DOHH2 (cell line): ENCODE results near the gene KCNJ4.

Experiments
- H3F3A ChIP-seq: fragments of 200-600 bp; sonication (generic), shearing (Covaris generic); 2 replicates; pipeline ENCODE4 v1.6.0; 2016; ENCODE audit warnings: antibody characterized with exemption, mild to moderate bottlenecking; ENCODE audit not compliant: control insufficient read depth, insufficient read depth
- H3K27ac ChIP-seq: fragments of 200-600 bp; sonication (generic); 2 replicates; pipeline ENCODE4 v1.5.1; 2014; ENCODE audit warnings: low read depth, mild to moderate bottlenecking, low read length, moderate library complexity
- H3K27me3 ChIP-seq: fragments of 200-600 bp; sonication (generic); 2 replicates; pipeline ENCODE4 v1.6.1; 2014; ENCODE audit warnings: mild to moderate bottlenecking, low read length, mixed read lengths; ENCODE audit not compliant: control insufficient read depth
- H3K36me3 ChIP-seq: fragments of 200-600 bp; sonication (generic); 2 replicates; pipeline ENCODE4 v1.6.1; 2014; ENCODE audit warnings: mild to moderate bottlenecking, low read length, moderate library complexity, mixed read lengths; ENCODE audit not compliant: control insufficient read depth
- H3K4me1 ChIP-seq: fragments of 200-600 bp; sonication (generic); 2 replicates; pipeline ENCODE4 v1.6.1; 2014; ENCODE audit warnings: mild to moderate bottlenecking, low read length, mixed read lengths; ENCODE audit not compliant: control insufficient read depth
- H3K4me2 ChIP-seq: fragments of 200-600 bp; sonication (generic); 2 replicates; pipeline ENCODE4 v1.6.0; 2014; ENCODE audit warnings: mild to moderate bottlenecking, low read length, moderate library complexity
- H3K4me3 ChIP-seq: fragments of 200-600 bp; sonication (generic); 2 replicates; pipeline ENCODE4 v1.5.1; 2014; ENCODE audit warnings: mild to moderate bottlenecking, low read length, mixed read lengths
- H3K79me2 ChIP-seq: fragments of 200-600 bp; sonication (generic); 2 replicates; pipeline ENCODE4 v1.6.1; 2014; ENCODE audit warnings: mild to moderate bottlenecking, low read length, mixed read lengths; ENCODE audit not compliant: control insufficient read depth
- H3K9me2 ChIP-seq: fragments of 200-600 bp; sonication (generic); replicated peaks from 2 replicates; pipeline ENCODE4 v1.6.1; 2014; ENCODE audit warnings: mild to moderate bottlenecking, low read length, mixed read lengths; ENCODE audit not compliant: control insufficient read depth
- H3K9me3 ChIP-seq: fragments of 200-600 bp; sonication (generic); 2 replicates; pipeline ENCODE4 v1.6.1; 2014; ENCODE audit warnings: antibody characterized with exemption, low read length, mixed read lengths; ENCODE audit not compliant: control insufficient read depth, insufficient read depth
- H4K20me1 ChIP-seq: fragments of 200-600 bp; sonication (generic); 2 replicates; pipeline ENCODE4 v1.6.0; 2014; ENCODE audit warnings: low read depth, mild to moderate bottlenecking, antibody characterized with exemption, low read length, moderate library complexity; ENCODE audit not compliant: control insufficient read depth, insufficient read depth
- EZH2phosphoT487 ChIP-seq: fragments of 200-600 bp; sonication (generic); IDR thresholded peaks from 2 replicates; pipeline ENCODE4 v1.6.1; 2017; ENCODE audit warnings: borderline replicate concordance, mild to moderate bottlenecking, antibody characterized with exemption, low read length, moderate library complexity, mixed read lengths
- TF ChIP-seq, protein P1 (sequence below): fragments of 200-600 bp; sonication (generic); IDR thresholded peaks from one replicate; pipeline ENCODE4 v1.5.1; 2014; ENCODE audit warnings: antibody characterized with exemption, mild to moderate bottlenecking, low read depth, low read length; ENCODE audit not compliant: poor library complexity, severe bottlenecking

The KCNJ4 gene

GRCh38 chr22:38452373-38453065, 2.5 kb downstream of the KCNJ4 start:
- H3K9me2 ChIP-seq, result no peaks in the 10 kb centered on the region
- H3K9me3 ChIP-seq, result no peaks in the 10 kb centered on the region
- H3K4me2 ChIP-seq, result no peak overlapping the region
- peaks cover 44% of the 10 kb centered on the region for H3K27me3 ChIP-seq
- no peaks in the 10 kb centered on the region for H3K79me2 ChIP-seq
- H3K4me3 ChIP-seq, result no peak overlapping the region
- H3F3A ChIP-seq, result no peaks in the 10 kb centered on the region
- no peaks in the 10 kb centered on the region for H4K20me1 ChIP-seq
- H3K36me3 ChIP-seq, result no peaks in the 10 kb centered on the region
- no peak for TF ChIP-seq EZH2phosphoT487
- TF ChIP-seq, protein P1, sequence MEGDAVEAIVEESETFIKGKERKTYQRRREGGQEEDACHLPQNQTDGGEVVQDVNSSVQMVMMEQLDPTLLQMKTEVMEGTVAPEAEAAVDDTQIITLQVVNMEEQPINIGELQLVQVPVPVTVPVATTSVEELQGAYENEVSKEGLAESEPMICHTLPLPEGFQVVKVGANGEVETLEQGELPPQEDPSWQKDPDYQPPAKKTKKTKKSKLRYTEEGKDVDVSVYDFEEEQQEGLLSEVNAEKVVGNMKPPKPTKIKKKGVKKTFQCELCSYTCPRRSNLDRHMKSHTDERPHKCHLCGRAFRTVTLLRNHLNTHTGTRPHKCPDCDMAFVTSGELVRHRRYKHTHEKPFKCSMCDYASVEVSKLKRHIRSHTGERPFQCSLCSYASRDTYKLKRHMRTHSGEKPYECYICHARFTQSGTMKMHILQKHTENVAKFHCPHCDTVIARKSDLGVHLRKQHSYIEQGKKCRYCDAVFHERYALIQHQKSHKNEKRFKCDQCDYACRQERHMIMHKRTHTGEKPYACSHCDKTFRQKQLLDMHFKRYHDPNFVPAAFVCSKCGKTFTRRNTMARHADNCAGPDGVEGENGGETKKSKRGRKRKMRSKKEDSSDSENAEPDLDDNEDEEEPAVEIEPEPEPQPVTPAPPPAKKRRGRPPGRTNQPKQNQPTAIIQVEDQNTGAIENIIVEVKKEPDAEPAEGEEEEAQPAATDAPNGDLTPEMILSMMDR, result no peak
- H3K27ac ChIP-seq, result no peak overlapping the region
- peaks cover 5% of the 10 kb centered on the region for H3K4me1 ChIP-seq

DNA sequence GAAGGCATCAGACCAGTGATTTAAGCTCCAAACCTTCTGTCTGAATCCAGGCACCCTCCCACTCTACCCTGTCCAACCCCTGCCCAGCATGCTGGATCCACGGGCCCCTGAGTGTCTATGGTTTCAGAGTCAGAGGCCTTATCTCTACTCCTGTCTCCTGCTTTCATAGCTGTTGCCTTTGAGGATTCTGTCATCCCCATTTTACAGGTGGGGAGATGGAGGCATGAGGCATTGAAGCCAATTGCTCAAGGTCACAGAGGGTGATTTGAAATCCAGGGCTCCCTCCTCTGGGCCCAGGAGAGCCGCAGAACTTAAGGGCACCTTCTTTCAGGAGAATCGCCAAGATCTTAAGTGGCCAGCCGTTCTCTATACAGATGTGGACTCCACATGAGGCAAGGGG, 3.1 kb downstream of the KCNJ4 start:
- Histone ChIP-seq H3K4me2 (no peak overlapping the region), H3F3A (no peaks in the 10 kb centered on the region), H3K4me1 (peaks cover 5% of the 10 kb centered on the region), H3K79me2 (no peaks in the 10 kb centered on the region), H4K20me1 (no peaks in the 10 kb centered on the region), H3K9me3 (no peaks in the 10 kb centered on the region), H3K27me3 (peaks cover 38% of the 10 kb centered on the region), H3K27ac (no peak overlapping the region), H3K4me3 (no peak overlapping the region), H3K36me3 (no peaks in the 10 kb centered on the region), H3K9me2 (no peaks in the 10 kb centered on the region)
- TF ChIP-seq EZH2phosphoT487, result no peak
- TF ChIP-seq, protein P1, result no peak

DNA sequence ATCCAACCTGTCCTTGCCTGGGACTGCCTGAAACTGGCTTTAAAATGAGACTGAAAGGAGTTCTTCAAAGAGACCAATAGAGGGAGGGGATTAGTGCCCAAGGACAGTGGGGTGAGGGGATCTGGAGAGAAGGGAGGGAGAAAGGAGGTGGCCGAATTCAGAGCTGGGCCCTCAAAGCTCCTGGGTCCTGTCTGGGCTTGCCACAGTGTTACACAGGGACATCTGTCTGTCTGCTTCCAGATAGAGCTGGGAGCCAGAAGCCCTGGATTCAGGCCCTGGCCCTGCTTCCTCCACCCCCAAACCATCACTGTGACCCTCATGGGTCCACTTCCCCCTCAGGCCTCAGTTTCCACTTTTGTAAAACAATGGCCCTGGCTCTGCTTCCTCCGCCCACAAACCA, 3.6 kb downstream of the KCNJ4 start:
- no peaks in the 10 kb centered on the region for H4K20me1 ChIP-seq
- H3K4me2 ChIP-seq, result no peak overlapping the region
- H3K36me3 ChIP-seq, result no peaks in the 10 kb centered on the region
- H3K79me2 ChIP-seq, result no peaks in the 10 kb centered on the region
- TF ChIP-seq EZH2phosphoT487, result no peak
- TF ChIP-seq, protein P1, result no peak
- no peak overlapping the region for H3K27ac ChIP-seq
- H3K9me2 ChIP-seq, result no peaks in the 10 kb centered on the region
- H3F3A ChIP-seq, result no peaks in the 10 kb centered on the region
- no peak overlapping the region for H3K4me3 ChIP-seq
- H3K9me3 ChIP-seq, result no peaks in the 10 kb centered on the region
- H3K4me1 ChIP-seq, result peaks cover 5% of the 10 kb centered on the region
- peaks cover 33% of the 10 kb centered on the region for H3K27me3 ChIP-seq
